Karpas-422 (cell line): ENCODE results near the gene GRIA2. TPM values are rescaled to one million over a fixed set of nuclear protein-coding genes. Genes with fewer than 3 reads are reported as not detected.
"Not testable (repeated sequence)": the region's sequence is repeated elsewhere in the genome, so short reads cannot be mapped to it uniquely, and the experiment has no call there.

Experiments
- DNase-seq: peaks from one replicate; pipeline ENCODE4 v3.0.0-alpha.2; 2015
- H2AFZ ChIP-seq: fragments of 200-600 bp; sonication (generic); 2 replicates; pipeline ENCODE4 v1.6.1; 2014; ENCODE audit warnings: antibody characterized with exemption, low read length, mixed read lengths
- H3K27ac ChIP-seq: fragments of 200-600 bp; sonication (generic); 2 replicates; pipeline ENCODE4 v1.5.1; 2014; ENCODE audit warnings: mild to moderate bottlenecking, low read length, moderate library complexity
- H3K27me3 ChIP-seq: fragments of 200-600 bp; sonication (generic); 2 replicates; pipeline ENCODE4 v1.6.1; 2014; ENCODE audit warnings: low read length, mixed read lengths
- H3K36me3 ChIP-seq: fragments of 200-600 bp; sonication (generic); 2 replicates; pipeline ENCODE4 v1.6.1; 2014; ENCODE audit warnings: low read length, mixed read lengths; ENCODE audit not compliant: insufficient read depth
- H3K4me1 ChIP-seq: fragments of 200-600 bp; sonication (generic); 2 replicates; pipeline ENCODE4 v1.6.1; 2014; ENCODE audit warnings: mild to moderate bottlenecking, low read length, mixed read lengths
- H3K4me2 ChIP-seq: fragments of 200-600 bp; sonication (generic); 2 replicates; pipeline ENCODE4 v1.6.1; 2014; ENCODE audit warnings: low read length, low read depth, mild to moderate bottlenecking; ENCODE audit not compliant: poor library complexity, severe bottlenecking
- H3K4me3 ChIP-seq: fragments of 200-600 bp; sonication (generic); 2 replicates; pipeline ENCODE4 v1.5.1; 2014; ENCODE audit warnings: mild to moderate bottlenecking, antibody characterized with exemption, low read length, mixed read lengths
- H3K79me2 ChIP-seq: fragments of 200-600 bp; sonication (generic); 2 replicates; pipeline ENCODE4 v1.6.1; 2014; ENCODE audit warnings: mild to moderate bottlenecking, low read length, mixed read lengths
- H3K9ac ChIP-seq: fragments of 200-600 bp; sonication (generic); 2 replicates; pipeline ENCODE4 v1.6.0; 2014; ENCODE audit warnings: low read length
- H3K9me2 ChIP-seq: fragments of 200-600 bp; sonication (generic), shearing (Covaris generic); replicated peaks from 2 replicates; pipeline ENCODE4 v1.6.0; 2014; ENCODE audit warnings: mild to moderate bottlenecking, low read length, moderate library complexity; ENCODE audit not compliant: insufficient read depth
- H3K9me3 ChIP-seq: fragments of 300-700, 200-600 bp; sonication (generic); 2 replicates; pipeline ENCODE4 v1.6.1; 2014; ENCODE audit warnings: low read length, mixed read lengths
- H4K20me1 ChIP-seq: fragments of 200-600 bp; sonication (generic); 2 replicates; pipeline ENCODE4 v1.6.1; 2014; ENCODE audit warnings: mild to moderate bottlenecking, antibody characterized with exemption, low read length, low read depth; ENCODE audit not compliant: insufficient read depth
- total RNA-seq: library from RNA; depleted of rRNA; stranded (reverse); fragments of >200 nt; shearing (Covaris generic); gene quantifications from 2 replicates; pipeline ENCODE4 v1.2.3, GENCODE V29; 2014; ENCODE audit warnings: low replicate concordance

The GRIA2 gene
- total RNA-seq, 1 experiment from 2014 or later, result not detected

DNA sequence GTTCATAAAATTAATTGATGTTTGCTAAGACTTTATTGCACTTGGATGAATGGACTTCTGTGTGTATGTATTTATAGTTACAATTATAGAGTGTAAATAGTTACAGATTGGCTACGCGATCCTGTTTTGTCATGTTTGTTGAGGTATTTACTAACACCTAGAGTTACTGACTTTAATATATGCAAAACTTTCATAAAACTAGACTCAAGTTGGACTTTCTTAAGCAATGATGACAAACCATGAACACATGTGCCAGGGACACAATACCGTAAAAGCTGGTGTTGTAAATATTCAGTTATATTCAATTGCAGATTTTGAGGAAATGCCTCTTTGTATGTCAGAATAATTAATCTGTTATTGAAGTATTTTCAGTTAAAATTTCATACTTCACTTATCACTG is 6.1 kb downstream of the GRIA2 start:
- H3K4me2 ChIP-seq, result no peak overlapping the region
- H2AFZ ChIP-seq, result no peak overlapping the region
- no peaks in the 10 kb centered on the region for H3K9me2 ChIP-seq
- no peak overlapping the region for H3K27ac ChIP-seq
- no peak overlapping the region for H3K9ac ChIP-seq
- H3K9me3 ChIP-seq, result peaks cover 24% of the 10 kb centered on the region
- H3K4me3 ChIP-seq, result no peak overlapping the region
- H4K20me1 ChIP-seq, result no peaks in the 10 kb centered on the region
- no peaks in the 10 kb centered on the region for H3K36me3 ChIP-seq
- no peak for DNase-seq
- H3K27me3 ChIP-seq, result no peaks in the 10 kb centered on the region
- no peaks in the 10 kb centered on the region for H3K4me1 ChIP-seq
- H3K79me2 ChIP-seq, result no peaks in the 10 kb centered on the region

GRCh38 chr4:157231525-157231924 is 11.0 kb downstream of the GRIA2 start:
- H2AFZ ChIP-seq, result no peak overlapping the region
- H4K20me1 ChIP-seq, result no peaks in the 10 kb centered on the region
- no peaks in the 10 kb centered on the region for H3K79me2 ChIP-seq
- H3K27ac ChIP-seq, result no peak overlapping the region
- H3K9me3 ChIP-seq, result peaks cover 9% of the 10 kb centered on the region
- DNase-seq, result no peak
- no peak overlapping the region for H3K4me2 ChIP-seq
- H3K36me3 ChIP-seq, result no peaks in the 10 kb centered on the region
- no peaks in the 10 kb centered on the region for H3K9me2 ChIP-seq
- no peak overlapping the region for H3K4me3 ChIP-seq
- H3K9ac ChIP-seq, result no peak overlapping the region
- no peaks in the 10 kb centered on the region for H3K4me1 ChIP-seq
- no peaks in the 10 kb centered on the region for H3K27me3 ChIP-seq

GRCh38 chr4:157242871-157243270 is 22.3 kb downstream of the GRIA2 start:
- no peaks in the 10 kb centered on the region for H3K27me3 ChIP-seq
- H3K4me1 ChIP-seq, result no peaks in the 10 kb centered on the region
- H3K27ac ChIP-seq, result no peak overlapping the region
- H4K20me1 ChIP-seq, result no peaks in the 10 kb centered on the region
- no peak overlapping the region for H3K4me2 ChIP-seq
- H3K36me3 ChIP-seq, result no peaks in the 10 kb centered on the region
- DNase-seq, result no peak
- H3K9ac ChIP-seq, result no peak overlapping the region
- H2AFZ ChIP-seq, result no peak overlapping the region
- no peak overlapping the region for H3K4me3 ChIP-seq
- H3K79me2 ChIP-seq, result no peaks in the 10 kb centered on the region
- H3K9me2 ChIP-seq, result no peaks in the 10 kb centered on the region
- peaks cover 51% of the 10 kb centered on the region for H3K9me3 ChIP-seq

GRCh38 chr4:157244348-157244747 is 23.8 kb downstream of the GRIA2 start:
- H3K79me2 ChIP-seq, result no peaks in the 10 kb centered on the region
- H3K27me3 ChIP-seq, result no peaks in the 10 kb centered on the region
- H4K20me1 ChIP-seq, result no peaks in the 10 kb centered on the region
- peaks cover 50% of the 10 kb centered on the region for H3K9me3 ChIP-seq
- no peaks in the 10 kb centered on the region for H3K36me3 ChIP-seq
- no peaks in the 10 kb centered on the region for H3K9me2 ChIP-seq
- H3K4me3 ChIP-seq, result no peak overlapping the region
- no peak overlapping the region for H3K27ac ChIP-seq
- H3K9ac ChIP-seq, result no peak overlapping the region
- H2AFZ ChIP-seq, result no peak overlapping the region
- no peak overlapping the region for H3K4me2 ChIP-seq
- no peaks in the 10 kb centered on the region for H3K4me1 ChIP-seq
- no peak for DNase-seq

- no peaks in the 10 kb centered on the region for H3K4me1 ChIP-seq
- H3K79me2 ChIP-seq, result no peaks in the 10 kb centered on the region
- H3K27me3 ChIP-seq, result no peaks in the 10 kb centered on the region
- no peak overlapping the region for H2AFZ ChIP-seq
- no peaks in the 10 kb centered on the region for H3K9me2 ChIP-seq
- H3K4me3 ChIP-seq, result no peak overlapping the region
- no peaks in the 10 kb centered on the region for H4K20me1 ChIP-seq
- no peak overlapping the region for H3K27ac ChIP-seq
- H3K9me3 ChIP-seq, result peaks cover 46% of the 10 kb centered on the region
- H3K4me2 ChIP-seq, result no peak overlapping the region
- DNase-seq, result no peak
- H3K9ac ChIP-seq, result no peak overlapping the region
- no peaks in the 10 kb centered on the region for H3K36me3 ChIP-seq
These were observed 24.8 kb downstream of the GRIA2 start for GRCh38 chr4:157245351-157245750.

DNA sequence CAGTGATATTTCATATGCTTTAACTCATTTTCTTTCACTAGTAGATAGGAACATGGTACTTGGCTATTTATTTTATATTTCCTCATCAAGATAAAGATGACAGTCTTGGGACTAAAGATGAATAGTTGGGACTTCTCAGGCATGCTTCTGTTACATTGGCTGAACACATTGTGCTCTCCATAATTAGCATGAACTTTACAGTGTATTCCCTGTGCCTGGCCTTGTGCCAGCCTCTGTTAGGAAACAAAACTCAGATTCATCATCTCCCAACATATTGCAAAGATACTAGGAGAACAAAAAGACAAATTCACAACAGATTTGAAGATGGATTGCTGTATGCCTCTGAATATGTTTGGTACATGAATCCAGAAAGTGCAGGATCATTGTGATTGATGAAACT is 26.4 kb downstream of the GRIA2 start:
- Histone ChIP-seq H3K4me2 (no peak overlapping the region), H3K27ac (no peak overlapping the region), H3K27me3 (no peaks in the 10 kb centered on the region), H3K36me3 (no peaks in the 10 kb centered on the region), H3K9ac (no peak overlapping the region), H2AFZ (no peak overlapping the region), H3K9me3 (peaks cover 38% of the 10 kb centered on the region), H3K4me3 (no peak overlapping the region), H3K79me2 (no peaks in the 10 kb centered on the region), H4K20me1 (no peaks in the 10 kb centered on the region), H3K9me2 (no peaks in the 10 kb centered on the region), H3K4me1 (no peaks in the 10 kb centered on the region)
- no peak for DNase-seq

GRCh38 chr4:157258165-157258564 is 37.6 kb downstream of the GRIA2 start:
- not testable (repeated sequence) for H3K9me2 ChIP-seq, H3K36me3 ChIP-seq, H4K20me1 ChIP-seq, H3K27me3 ChIP-seq, H3K4me3 ChIP-seq, H2AFZ ChIP-seq, H3K9ac ChIP-seq, H3K4me2 ChIP-seq, H3K79me2 ChIP-seq, DNase-seq, H3K27ac ChIP-seq, H3K4me1 ChIP-seq
- peaks cover 16% of the 10 kb centered on the region for H3K9me3 ChIP-seq

GRCh38 chr4:157265281-157265680 is 44.8 kb downstream of the GRIA2 start:
- no peak overlapping the region for H2AFZ ChIP-seq
- no peak for DNase-seq

DNA sequence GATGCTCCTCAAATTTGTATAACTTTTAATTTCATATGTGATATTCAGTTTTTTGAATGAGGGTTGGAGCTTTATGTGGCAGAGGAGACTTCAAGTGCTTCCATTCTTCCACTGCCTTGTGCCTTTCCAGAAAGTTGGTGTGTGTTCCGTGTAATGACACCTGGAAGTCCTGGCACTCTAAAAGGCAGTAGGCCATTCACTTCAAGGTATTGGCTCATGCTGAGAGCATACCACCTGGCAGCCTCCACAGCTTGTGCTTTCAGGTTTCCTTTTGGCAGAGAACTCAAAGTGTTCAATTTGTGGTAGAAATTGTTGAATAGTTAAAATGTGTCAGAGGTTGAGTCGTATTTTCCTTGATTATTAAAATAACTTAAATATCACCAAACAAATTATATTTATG is 49.6 kb downstream of the GRIA2 start:
- no peak overlapping the region for H2AFZ ChIP-seq
- H3K27me3 ChIP-seq, result no peaks in the 10 kb centered on the region
- H3K36me3 ChIP-seq, result no peaks in the 10 kb centered on the region
- H3K4me1 ChIP-seq, result no peaks in the 10 kb centered on the region
- H3K9ac ChIP-seq, result no peak overlapping the region
- H3K9me3 ChIP-seq, result peaks cover 34% of the 10 kb centered on the region
- no peak overlapping the region for H3K27ac ChIP-seq
- DNase-seq, result no peak
- no peaks in the 10 kb centered on the region for H4K20me1 ChIP-seq
- H3K4me2 ChIP-seq, result no peak overlapping the region
- H3K4me3 ChIP-seq, result no peak overlapping the region
- no peaks in the 10 kb centered on the region for H3K9me2 ChIP-seq
- H3K79me2 ChIP-seq, result no peaks in the 10 kb centered on the region

More at GRCh38 chr4:157265281-157265680, 44.8 kb downstream of the GRIA2 start:
- Histone ChIP-seq H3K9ac (no peak overlapping the region), H4K20me1 (no peaks in the 10 kb centered on the region), H3K27me3 (no peaks in the 10 kb centered on the region), H3K4me1 (no peaks in the 10 kb centered on the region), H3K9me3 (peaks cover 31% of the 10 kb centered on the region), H3K9me2 (no peaks in the 10 kb centered on the region), H3K4me2 (no peak overlapping the region), H3K4me3 (no peak overlapping the region), H3K27ac (no peak overlapping the region), H3K36me3 (no peaks in the 10 kb centered on the region), H3K79me2 (no peaks in the 10 kb centered on the region)
